DOHH2 (cell line): ENCODE data around the gene TRMU.

Experiments used
- H3F3A ChIP-seq: fragments of 200-600 bp; sonication (generic), shearing (Covaris generic); 2 replicates; pipeline ENCODE4 v1.6.0; 2016; ENCODE audit warnings: antibody characterized with exemption, mild to moderate bottlenecking; ENCODE audit not compliant: control insufficient read depth, insufficient read depth
- H3K27ac ChIP-seq: fragments of 200-600 bp; sonication (generic); 2 replicates; pipeline ENCODE4 v1.5.1; 2014; ENCODE audit warnings: low read depth, mild to moderate bottlenecking, low read length, moderate library complexity
- H3K27me3 ChIP-seq: fragments of 200-600 bp; sonication (generic); 2 replicates; pipeline ENCODE4 v1.6.1; 2014; ENCODE audit warnings: mild to moderate bottlenecking, low read length, mixed read lengths; ENCODE audit not compliant: control insufficient read depth
- H3K36me3 ChIP-seq: fragments of 200-600 bp; sonication (generic); 2 replicates; pipeline ENCODE4 v1.6.1; 2014; ENCODE audit warnings: mild to moderate bottlenecking, low read length, moderate library complexity, mixed read lengths; ENCODE audit not compliant: control insufficient read depth
- H3K4me1 ChIP-seq: fragments of 200-600 bp; sonication (generic); 2 replicates; pipeline ENCODE4 v1.6.1; 2014; ENCODE audit warnings: mild to moderate bottlenecking, low read length, mixed read lengths; ENCODE audit not compliant: control insufficient read depth
- H3K4me2 ChIP-seq: fragments of 200-600 bp; sonication (generic); 2 replicates; pipeline ENCODE4 v1.6.0; 2014; ENCODE audit warnings: mild to moderate bottlenecking, low read length, moderate library complexity
- H3K4me3 ChIP-seq: fragments of 200-600 bp; sonication (generic); 2 replicates; pipeline ENCODE4 v1.5.1; 2014; ENCODE audit warnings: mild to moderate bottlenecking, low read length, mixed read lengths
- H3K79me2 ChIP-seq: fragments of 200-600 bp; sonication (generic); 2 replicates; pipeline ENCODE4 v1.6.1; 2014; ENCODE audit warnings: mild to moderate bottlenecking, low read length, mixed read lengths; ENCODE audit not compliant: control insufficient read depth
- H3K9me2 ChIP-seq: fragments of 200-600 bp; sonication (generic); replicated peaks from 2 replicates; pipeline ENCODE4 v1.6.1; 2014; ENCODE audit warnings: mild to moderate bottlenecking, low read length, mixed read lengths; ENCODE audit not compliant: control insufficient read depth
- H3K9me3 ChIP-seq: fragments of 200-600 bp; sonication (generic); 2 replicates; pipeline ENCODE4 v1.6.1; 2014; ENCODE audit warnings: antibody characterized with exemption, low read length, mixed read lengths; ENCODE audit not compliant: control insufficient read depth, insufficient read depth
- H4K20me1 ChIP-seq: fragments of 200-600 bp; sonication (generic); 2 replicates; pipeline ENCODE4 v1.6.0; 2014; ENCODE audit warnings: low read depth, mild to moderate bottlenecking, antibody characterized with exemption, low read length, moderate library complexity; ENCODE audit not compliant: control insufficient read depth, insufficient read depth
- CTCF ChIP-seq: fragments of 200-600 bp; sonication (generic); IDR thresholded peaks from one replicate; pipeline ENCODE4 v1.5.1; 2014; ENCODE audit warnings: antibody characterized with exemption, mild to moderate bottlenecking, low read depth, low read length; ENCODE audit not compliant: poor library complexity, severe bottlenecking
- EZH2phosphoT487 ChIP-seq: fragments of 200-600 bp; sonication (generic); IDR thresholded peaks from 2 replicates; pipeline ENCODE4 v1.6.1; 2017; ENCODE audit warnings: borderline replicate concordance, mild to moderate bottlenecking, antibody characterized with exemption, low read length, moderate library complexity, mixed read lengths

TRMU gene

GRCh38 chr22:46287873-46288751 is 47.4 kb upstream of the TRMU start:
- Histone ChIP-seq H3K79me2 (no peaks in the 10 kb centered on the region), H3K27ac (peak overlapping the region; percentile 28)

DNA sequence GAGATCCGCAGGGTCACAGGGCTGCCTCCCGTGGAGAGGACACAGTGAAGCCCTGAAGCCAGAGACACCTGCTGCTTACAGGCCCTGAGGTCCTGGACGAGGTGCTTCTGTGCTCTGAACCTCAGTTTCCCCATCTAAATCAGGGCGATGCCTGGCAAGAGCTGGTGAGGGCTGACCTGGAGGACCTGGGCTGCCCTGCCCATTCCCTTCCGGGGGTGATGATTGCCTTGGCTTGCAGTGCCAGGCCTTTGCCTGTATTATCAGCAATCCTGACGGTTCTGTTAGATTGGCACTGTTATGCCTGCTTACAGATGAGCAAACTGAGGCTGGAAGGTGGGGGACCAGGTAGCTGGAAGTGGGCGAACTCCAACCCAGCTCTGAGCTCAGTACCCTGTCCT is 46.7 kb upstream of the TRMU start:
- Histone ChIP-seq H3K9me2 (no peaks in the 10 kb centered on the region), H3K27ac (no peak overlapping the region), H4K20me1 (no peaks in the 10 kb centered on the region)

More at GRCh38 chr22:46287873-46288751, 47.4 kb upstream of the TRMU start:
- H3K27me3 ChIP-seq = no peaks in the 10 kb centered on the region
- H3K36me3 ChIP-seq = no peaks in the 10 kb centered on the region
- peak overlapping the region; percentile 50 for H3K4me3 ChIP-seq
- H3K9me2 ChIP-seq = no peaks in the 10 kb centered on the region
- H3K9me3 ChIP-seq = no peaks in the 10 kb centered on the region
- peak overlapping the region; percentile 54 for H3K4me2 ChIP-seq
- TF ChIP-seq EZH2phosphoT487 = no peak
- no peak for TF ChIP-seq CTCF
- H4K20me1 ChIP-seq = no peaks in the 10 kb centered on the region
- peaks cover 36% of the 10 kb centered on the region for H3K4me1 ChIP-seq
- no peaks in the 10 kb centered on the region for H3F3A ChIP-seq

GRCh38 chr22:46289244-46289891 is 46.1 kb upstream of the TRMU start:
- H3K4me1 ChIP-seq = peaks cover 48% of the 10 kb centered on the region
- H3K36me3 ChIP-seq = no peaks in the 10 kb centered on the region
- H3K4me2 ChIP-seq = no peak overlapping the region
- no peaks in the 10 kb centered on the region for H3K27me3 ChIP-seq
- TF ChIP-seq EZH2phosphoT487 = no peak
- TF ChIP-seq CTCF = no peak
- no peak overlapping the region for H3K4me3 ChIP-seq
- H3K9me3 ChIP-seq = no peaks in the 10 kb centered on the region
- H3K27ac ChIP-seq = no peak overlapping the region
- peaks cover 3% of the 10 kb centered on the region; the same call in 1 of the 2 replicates for H3F3A ChIP-seq
- no peaks in the 10 kb centered on the region for H3K79me2 ChIP-seq
- H4K20me1 ChIP-seq = no peaks in the 10 kb centered on the region
- H3K9me2 ChIP-seq = no peaks in the 10 kb centered on the region

More for the DNA sequence above, 46.7 kb upstream of the TRMU start:
- peaks cover 2% of the 10 kb centered on the region; the same call in 1 of the 2 replicates for H3F3A ChIP-seq
- H3K27me3 ChIP-seq = no peaks in the 10 kb centered on the region
- no peaks in the 10 kb centered on the region for H3K9me3 ChIP-seq
- H3K79me2 ChIP-seq = no peaks in the 10 kb centered on the region
- H3K4me3 ChIP-seq = peak overlapping the region; percentile 50; the same call in 1 of the 2 replicates
- H3K4me1 ChIP-seq = peaks cover 43% of the 10 kb centered on the region
- TF ChIP-seq CTCF (no peak), EZH2phosphoT487 (no peak)
- peak overlapping the region; percentile 54 for H3K4me2 ChIP-seq
- no peaks in the 10 kb centered on the region for H3K36me3 ChIP-seq
